ENCODE measurements around the gene HHATL.

The HHATL gene

DNA sequence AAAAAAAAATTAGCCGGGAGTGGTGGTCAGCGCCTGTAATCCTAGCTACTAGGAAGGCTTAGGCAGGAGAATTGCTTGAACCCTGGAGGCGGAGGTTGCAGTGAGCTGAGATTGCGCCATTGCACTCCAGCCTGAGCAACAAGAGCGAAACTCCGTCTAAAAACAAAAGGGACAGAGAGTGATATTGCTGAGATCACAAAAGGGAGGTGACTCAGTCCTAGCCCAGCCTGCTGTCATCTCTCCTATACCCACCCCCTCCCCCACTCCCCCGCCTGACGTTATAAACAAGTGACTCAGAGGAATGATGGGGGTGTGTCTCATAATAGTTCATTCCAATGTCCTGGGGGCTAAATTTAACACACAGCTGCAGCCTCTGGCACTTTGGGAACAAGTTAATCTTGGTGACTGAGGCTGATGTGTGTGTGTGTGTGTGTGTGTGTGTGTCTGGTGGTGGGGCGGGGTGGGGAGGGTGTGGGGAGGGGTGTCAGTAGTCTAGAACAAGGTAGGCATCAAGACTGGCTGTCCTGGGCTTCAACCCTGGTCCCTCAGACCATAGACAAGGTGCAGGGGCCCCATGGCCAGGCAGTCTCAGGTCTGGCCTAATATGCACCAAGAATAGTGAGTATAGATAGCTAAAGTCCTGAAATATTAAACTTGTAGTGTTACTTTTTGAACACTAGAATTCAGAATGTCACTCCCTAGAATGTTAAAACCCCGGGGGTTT lies 18.6 kb downstream of the HHATL start:
- TF ChIP-seq EGR1 (IDR thresholded peaks at IDR 0.05) (no peak), TAF1 (IDR thresholded peaks at IDR 0.05; ENCODE audit: low read depth) (no peak), YY1 (IDR thresholded peaks at IDR 0.05; ENCODE audit: low read depth) (no peak), TEAD4 (IDR thresholded peaks at IDR 0.05) (no peak), CEBPB (IDR thresholded peaks at IDR 0.05) (peak; percentile 58)

DNA sequence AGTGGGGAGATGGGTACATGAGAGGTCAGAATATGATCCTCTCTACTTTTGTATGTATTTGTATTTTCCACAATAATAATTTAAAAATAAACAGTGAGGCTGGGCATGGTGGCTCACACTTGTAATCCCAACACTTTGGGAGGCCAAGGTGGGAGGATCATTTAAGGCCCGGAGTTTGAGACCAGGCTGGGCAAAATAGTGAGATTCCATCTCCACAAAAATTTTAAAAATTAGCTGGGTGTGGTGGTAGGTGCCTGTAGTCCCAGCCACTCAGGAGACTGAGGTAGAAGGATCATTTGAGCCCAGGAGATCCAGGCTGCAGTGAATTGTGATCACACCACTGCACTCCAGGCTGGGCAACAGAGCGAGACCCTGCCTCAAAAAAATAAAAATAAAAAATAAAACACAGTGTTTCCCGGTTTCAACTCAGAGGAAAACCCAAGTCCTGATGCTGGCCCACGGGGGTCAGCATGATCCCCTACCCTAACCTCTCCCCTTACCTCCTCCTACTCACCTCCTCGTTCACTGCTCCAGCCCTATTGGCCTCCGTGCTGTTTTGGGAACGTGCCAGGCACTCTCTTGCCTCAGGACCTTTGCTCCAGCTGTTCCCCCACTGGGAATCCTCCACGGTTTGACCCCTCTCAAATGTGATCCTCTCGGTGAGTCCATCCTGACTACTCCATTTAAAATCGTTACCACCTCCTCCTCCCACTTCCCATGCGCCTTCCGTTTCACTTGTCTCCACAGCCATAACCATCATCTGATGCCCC lies 20.1 kb downstream of the HHATL start:
- no peak for TF ChIP-seq ZBTB7A (IDR thresholded peaks at IDR 0.05; ENCODE audit: low read depth)
- TF ChIP-seq, protein P1, sequence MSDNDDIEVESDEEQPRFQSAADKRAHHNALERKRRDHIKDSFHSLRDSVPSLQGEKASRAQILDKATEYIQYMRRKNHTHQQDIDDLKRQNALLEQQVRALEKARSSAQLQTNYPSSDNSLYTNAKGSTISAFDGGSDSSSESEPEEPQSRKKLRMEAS (IDR thresholded peaks at IDR 0.05): no peak
- TF ChIP-seq CEBPB (IDR thresholded peaks at IDR 0.05): no peak
- no peak for TF ChIP-seq RAD21 (IDR thresholded peaks at IDR 0.05; ENCODE audit: low read depth)
- TF ChIP-seq, protein P2, sequence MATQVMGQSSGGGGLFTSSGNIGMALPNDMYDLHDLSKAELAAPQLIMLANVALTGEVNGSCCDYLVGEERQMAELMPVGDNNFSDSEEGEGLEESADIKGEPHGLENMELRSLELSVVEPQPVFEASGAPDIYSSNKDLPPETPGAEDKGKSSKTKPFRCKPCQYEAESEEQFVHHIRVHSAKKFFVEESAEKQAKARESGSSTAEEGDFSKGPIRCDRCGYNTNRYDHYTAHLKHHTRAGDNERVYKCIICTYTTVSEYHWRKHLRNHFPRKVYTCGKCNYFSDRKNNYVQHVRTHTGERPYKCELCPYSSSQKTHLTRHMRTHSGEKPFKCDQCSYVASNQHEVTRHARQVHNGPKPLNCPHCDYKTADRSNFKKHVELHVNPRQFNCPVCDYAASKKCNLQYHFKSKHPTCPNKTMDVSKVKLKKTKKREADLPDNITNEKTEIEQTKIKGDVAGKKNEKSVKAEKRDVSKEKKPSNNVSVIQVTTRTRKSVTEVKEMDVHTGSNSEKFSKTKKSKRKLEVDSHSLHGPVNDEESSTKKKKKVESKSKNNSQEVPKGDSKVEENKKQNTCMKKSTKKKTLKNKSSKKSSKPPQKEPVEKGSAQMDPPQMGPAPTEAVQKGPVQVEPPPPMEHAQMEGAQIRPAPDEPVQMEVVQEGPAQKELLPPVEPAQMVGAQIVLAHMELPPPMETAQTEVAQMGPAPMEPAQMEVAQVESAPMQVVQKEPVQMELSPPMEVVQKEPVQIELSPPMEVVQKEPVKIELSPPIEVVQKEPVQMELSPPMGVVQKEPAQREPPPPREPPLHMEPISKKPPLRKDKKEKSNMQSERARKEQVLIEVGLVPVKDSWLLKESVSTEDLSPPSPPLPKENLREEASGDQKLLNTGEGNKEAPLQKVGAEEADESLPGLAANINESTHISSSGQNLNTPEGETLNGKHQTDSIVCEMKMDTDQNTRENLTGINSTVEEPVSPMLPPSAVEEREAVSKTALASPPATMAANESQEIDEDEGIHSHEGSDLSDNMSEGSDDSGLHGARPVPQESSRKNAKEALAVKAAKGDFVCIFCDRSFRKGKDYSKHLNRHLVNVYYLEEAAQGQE (IDR thresholded peaks at IDR 0.05; ENCODE audit: low read depth): no peak
- no peak for TF ChIP-seq EP300 (IDR thresholded peaks at IDR 0.05; ENCODE audit: borderline replicate concordance)
- TF ChIP-seq, protein P3, sequence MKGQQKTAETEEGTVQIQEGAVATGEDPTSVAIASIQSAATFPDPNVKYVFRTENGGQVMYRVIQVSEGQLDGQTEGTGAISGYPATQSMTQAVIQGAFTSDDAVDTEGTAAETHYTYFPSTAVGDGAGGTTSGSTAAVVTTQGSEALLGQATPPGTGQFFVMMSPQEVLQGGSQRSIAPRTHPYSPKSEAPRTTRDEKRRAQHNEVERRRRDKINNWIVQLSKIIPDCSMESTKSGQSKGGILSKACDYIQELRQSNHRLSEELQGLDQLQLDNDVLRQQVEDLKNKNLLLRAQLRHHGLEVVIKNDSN (IDR thresholded peaks at IDR 0.05): no peak
- no peak for TF ChIP-seq YY1 (IDR thresholded peaks at IDR 0.05; ENCODE audit: low read depth)
- TF ChIP-seq TCF12 (IDR thresholded peaks at IDR 0.05; ENCODE audit: low read depth): no peak
- TF ChIP-seq TEAD4 (IDR thresholded peaks at IDR 0.05): no peak
- TF ChIP-seq CREB1 (IDR thresholded peaks at IDR 0.05; ENCODE audit: low read depth): no peak
- no peak for TF ChIP-seq NFIC (IDR thresholded peaks at IDR 0.05)
- TF ChIP-seq TAF1 (IDR thresholded peaks at IDR 0.05; ENCODE audit: low read depth): no peak
- no peak for TF ChIP-seq EGR1 (IDR thresholded peaks at IDR 0.05)
- no peak for TF ChIP-seq FOXM1 (IDR thresholded peaks at IDR 0.05; ENCODE audit: borderline replicate concordance, low read depth)

DNA sequence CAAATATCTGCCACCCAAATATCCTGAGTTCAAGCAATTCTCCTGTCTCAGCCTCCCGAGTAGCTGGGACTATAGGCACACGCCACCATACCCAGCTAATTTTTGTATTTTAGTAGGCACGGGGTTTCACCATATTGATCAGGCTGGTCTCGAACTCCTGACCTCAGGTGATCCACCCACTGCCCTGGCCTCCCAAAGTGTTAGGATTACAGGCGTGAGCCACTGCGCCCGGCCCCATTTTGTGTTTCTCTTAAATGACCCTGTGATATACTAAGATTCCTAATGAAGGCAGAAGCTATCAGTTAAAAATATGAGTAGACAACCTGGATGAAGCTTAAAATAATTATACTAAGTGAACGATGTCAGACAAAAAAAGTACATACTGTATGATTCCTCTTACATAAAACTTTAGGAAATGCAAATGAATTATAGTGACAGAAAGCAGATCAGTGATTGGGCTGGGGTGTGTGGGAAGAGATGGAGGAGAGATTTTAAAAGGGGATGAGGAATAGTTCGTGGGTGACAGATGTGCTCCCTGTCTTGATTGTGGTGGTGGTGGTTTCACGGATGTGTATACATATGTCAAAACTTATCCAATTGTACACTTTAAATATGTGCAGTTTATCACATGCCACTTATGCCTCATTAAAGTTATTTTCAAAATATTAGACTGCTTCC lies 21.1 kb downstream of the HHATL start:
- TF ChIP-seq CEBPB (IDR thresholded peaks at IDR 0.05) (no peak), TAF1 (IDR thresholded peaks at IDR 0.05; ENCODE audit: low read depth) (no peak), NFIC (IDR thresholded peaks at IDR 0.05) (no peak), TEAD4 (IDR thresholded peaks at IDR 0.05) (no peak), TCF12 (IDR thresholded peaks at IDR 0.05; ENCODE audit: low read depth) (no peak), EP300 (IDR thresholded peaks at IDR 0.05; ENCODE audit: borderline replicate concordance) (no peak), YY1 (IDR thresholded peaks at IDR 0.05; ENCODE audit: low read depth) (no peak), ZBTB7A (IDR thresholded peaks at IDR 0.05; ENCODE audit: low read depth) (no peak), FOXM1 (IDR thresholded peaks at IDR 0.05; ENCODE audit: borderline replicate concordance, low read depth) (no peak), RAD21 (IDR thresholded peaks at IDR 0.05; ENCODE audit: low read depth) (no peak), CREB1 (IDR thresholded peaks at IDR 0.05; ENCODE audit: low read depth) (no peak), EGR1 (IDR thresholded peaks at IDR 0.05) (no peak)
- TF ChIP-seq, protein P1 (IDR thresholded peaks at IDR 0.05): no peak
- TF ChIP-seq, protein P2 (IDR thresholded peaks at IDR 0.05; ENCODE audit: low read depth): no peak
- TF ChIP-seq, protein P3 (IDR thresholded peaks at IDR 0.05): no peak

DNA sequence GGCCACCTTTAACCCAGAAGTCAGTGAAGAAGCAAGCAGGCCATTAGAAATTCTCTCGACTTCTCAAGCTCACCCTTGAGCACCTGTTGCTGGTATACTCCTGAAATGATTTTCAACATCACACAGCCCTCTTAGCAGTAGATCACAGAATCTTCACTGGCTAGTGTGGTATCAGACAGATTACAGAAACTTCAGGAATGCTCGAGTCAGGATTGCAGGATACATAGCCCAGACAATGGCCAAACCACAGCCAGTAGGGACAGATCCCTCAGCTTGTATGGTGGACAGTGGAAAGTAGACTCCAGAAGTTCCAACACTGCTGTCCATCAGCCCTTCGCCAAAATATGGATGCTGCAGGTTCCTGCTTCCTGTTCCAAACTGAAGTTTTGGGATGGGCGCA lies 21.8 kb downstream of the HHATL start:
- no peak for TF ChIP-seq TAF1 (IDR thresholded peaks at IDR 0.05; ENCODE audit: low read depth)
- TF ChIP-seq FOXM1 (IDR thresholded peaks at IDR 0.05; ENCODE audit: borderline replicate concordance, low read depth): no peak
- TF ChIP-seq YY1 (IDR thresholded peaks at IDR 0.05; ENCODE audit: low read depth): no peak
- TF ChIP-seq ZBTB7A (IDR thresholded peaks at IDR 0.05; ENCODE audit: low read depth): no peak
- TF ChIP-seq, protein P1 (IDR thresholded peaks at IDR 0.05): no peak
- TF ChIP-seq CREB1 (IDR thresholded peaks at IDR 0.05; ENCODE audit: low read depth): no peak
- TF ChIP-seq TCF12 (IDR thresholded peaks at IDR 0.05; ENCODE audit: low read depth): no peak
- no peak for TF ChIP-seq TEAD4 (IDR thresholded peaks at IDR 0.05)
- TF ChIP-seq NFIC (IDR thresholded peaks at IDR 0.05): no peak
- no peak for TF ChIP-seq EP300 (IDR thresholded peaks at IDR 0.05; ENCODE audit: borderline replicate concordance)
- TF ChIP-seq RAD21 (IDR thresholded peaks at IDR 0.05; ENCODE audit: low read depth): no peak
- TF ChIP-seq EGR1 (IDR thresholded peaks at IDR 0.05): no peak
- TF ChIP-seq, protein P2 (IDR thresholded peaks at IDR 0.05; ENCODE audit: low read depth): no peak
- TF ChIP-seq, protein P3 (IDR thresholded peaks at IDR 0.05): no peak
- no peak for TF ChIP-seq CEBPB (IDR thresholded peaks at IDR 0.05)

All from Ishikawa (cell line).